ENCODE measurements around the gene TRIM49D2.
"Not testable (repeated sequence)": the region's sequence is repeated elsewhere in the genome, so short reads cannot be mapped to it uniquely, and the experiment has no call there.

The TRIM49D2 gene

GRCh38 chr11:89923764-89924163, at the start of gene TRIM49D2:
Gene TRIM49D2, plus strand, starts transcription at chr11:89924064. Its CDS starts 2,698 bp downstream, at chr11:89926762.
- DNase-seq = not testable (repeated sequence)

- not testable (repeated sequence) for DNase-seq
These were observed 46.4 kb upstream of the TRIM49D2 start for GRCh38 chr11:89877511-89877910.

- DNase-seq = not testable (repeated sequence)
These were observed 30.6 kb upstream of the TRIM49D2 start for GRCh38 chr11:89893245-89893644.

- not testable (repeated sequence) for DNase-seq
These were observed 23.1 kb upstream of the TRIM49D2 start for GRCh38 chr11:89900809-89901208.

GRCh38 chr11:89922195-89922660, 1.6 kb upstream of the TRIM49D2 start, which contains the start of gene TRIM49D1:
Gene TRIM49D1, minus strand, starts transcription at chr11:89922245. Its CDS starts 4,535 bp downstream, at chr11:89917710.
- DNase-seq = no peak

- not testable (repeated sequence) for DNase-seq
These were observed 37.0 kb downstream of the TRIM49D2 start for GRCh38 chr11:89960833-89961232.

GRCh38 chr11:89965737-89966136, 41.9 kb downstream of the TRIM49D2 start, which contains the start of gene TRIM64:
Gene TRIM64, plus strand, starts transcription at chr11:89966037. Its CDS starts 2,467 bp downstream, at chr11:89968504.
- not testable (repeated sequence) for DNase-seq
